Stimulated activated effector memory CD8-positive, alpha-beta T cell treated with anti-CD3 and anti-CD28 coated beads, Interleukin-12 subunit alpha, Interleukin-12 subunit beta, amount 100 ng/mL, for 72 hours (primary cell): Measurements from ENCODE around the gene S100G.

ENCODE experiments used
- ATAC-seq: fragments of 150-1000 bp; cut with Tn5 transposase; 2 replicates; pipeline ENCODE4 v1.10.0; 2021
- DNase-seq, 2 donors: peaks; one replicate each; pipeline ENCODE4 v3.0.0; 2021 to 2022; ENCODE audit warnings: low spot score in 2 of 2
- H3K27ac Mint-ChIP-seq: one replicate; pipeline ENCODE4 v1.8.0; 2022; ENCODE audit warnings: mild to moderate bottlenecking, mixed read lengths
- H3K36me3 Mint-ChIP-seq: one replicate; pipeline ENCODE4 v1.8.0; 2022; ENCODE audit warnings: mild to moderate bottlenecking, mixed read lengths
- H3K4me1 Mint-ChIP-seq: one replicate; pipeline ENCODE4 v1.8.0; 2022; ENCODE audit warnings: mixed read lengths
- H3K4me3 Mint-ChIP-seq: one replicate; pipeline ENCODE4 v1.8.0; 2022; ENCODE audit warnings: mild to moderate bottlenecking, mixed read lengths
- H3K9me3 Mint-ChIP-seq: one replicate; pipeline ENCODE4 v1.8.0; 2022; ENCODE audit warnings: mixed read lengths

Gene S100G

GRCh38 chrX:16635040-16635439 is 14.9 kb upstream of the S100G start:
- Mint-ChIP-seq H3K27ac (no peak overlapping the region), H3K4me3 (no peak overlapping the region), H3K4me1 (no peaks in the 10 kb centered on the region), H3K36me3 (no peaks in the 10 kb centered on the region), H3K9me3 (no peaks in the 10 kb centered on the region)
- DNase-seq (no peak), ATAC-seq (no peak)

DNA sequence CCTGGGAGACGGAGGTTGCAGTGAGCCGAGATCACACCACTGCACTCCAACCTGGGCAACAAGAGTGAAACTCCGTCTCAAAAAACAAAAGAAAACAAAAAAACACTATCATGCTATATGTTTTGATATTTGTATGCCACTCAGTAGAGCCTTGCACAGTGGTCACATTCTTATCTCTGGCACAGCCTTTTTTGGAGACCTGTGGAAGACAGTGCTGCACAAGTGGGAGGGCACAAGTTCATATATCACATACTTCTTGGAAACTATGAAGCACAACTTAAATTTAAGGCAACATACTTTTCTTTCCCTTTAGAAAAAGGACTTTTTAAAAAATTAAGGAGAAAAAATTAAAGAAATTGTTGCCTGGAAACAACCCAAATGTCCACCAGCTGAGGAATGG is 14.4 kb upstream of the S100G start:
- Mint-ChIP-seq H3K4me1 (no peaks in the 10 kb centered on the region), H3K9me3 (no peaks in the 10 kb centered on the region), H3K36me3 (no peaks in the 10 kb centered on the region), H3K4me3 (no peak overlapping the region), H3K27ac (no peak overlapping the region)
- DNase-seq (no peak), ATAC-seq (no peak)

GRCh38 chrX:16638533-16638932 is 11.4 kb upstream of the S100G start:
- no peak for ATAC-seq
- DNase-seq, result no peak
- H3K9me3 Mint-ChIP-seq, result no peaks in the 10 kb centered on the region
- no peaks in the 10 kb centered on the region for H3K4me1 Mint-ChIP-seq
- no peaks in the 10 kb centered on the region for H3K36me3 Mint-ChIP-seq
- no peak overlapping the region for H3K27ac Mint-ChIP-seq
- H3K4me3 Mint-ChIP-seq, result no peak overlapping the region

DNA sequence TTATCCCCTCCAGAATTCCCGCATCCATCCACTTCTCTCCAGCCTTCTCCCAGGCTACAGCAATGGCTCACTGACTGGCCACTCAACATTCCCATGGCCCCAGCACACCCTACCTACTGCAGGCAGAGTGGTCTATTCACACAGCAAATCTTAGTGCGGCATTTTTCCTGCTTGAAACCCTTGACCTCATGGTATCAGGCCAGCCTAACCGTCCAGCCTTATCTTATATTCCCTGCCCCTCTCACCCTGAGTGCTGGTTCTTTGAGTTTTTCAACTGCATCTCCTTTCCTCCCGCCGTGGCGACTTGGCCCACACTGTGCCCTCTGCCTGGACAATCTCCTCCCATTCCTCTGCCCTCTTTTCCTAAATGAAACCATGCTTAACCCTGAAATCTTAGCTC is 10.0 kb upstream of the S100G start:
- no peak overlapping the region for H3K4me3 Mint-ChIP-seq
- ATAC-seq (no peak), DNase-seq (no peak)
- no peaks in the 10 kb centered on the region for H3K36me3 Mint-ChIP-seq
- H3K27ac Mint-ChIP-seq, result no peak overlapping the region
- no peaks in the 10 kb centered on the region for H3K4me1 Mint-ChIP-seq
- H3K9me3 Mint-ChIP-seq, result no peaks in the 10 kb centered on the region

- Mint-ChIP-seq H3K36me3 (no peaks in the 10 kb centered on the region), H3K4me1 (no peaks in the 10 kb centered on the region), H3K4me3 (no peak overlapping the region), H3K9me3 (no peaks in the 10 kb centered on the region), H3K27ac (no peak overlapping the region)
- ATAC-seq (no peak), DNase-seq (no peak)
Observed at GRCh38 chrX:16640823-16641222, 9.1 kb upstream of the S100G start.

GRCh38 chrX:16643176-16643575 is 6.8 kb upstream of the S100G start:
- ATAC-seq (no peak), DNase-seq (no peak)
- no peaks in the 10 kb centered on the region for H3K4me1 Mint-ChIP-seq
- no peak overlapping the region for H3K4me3 Mint-ChIP-seq
- H3K36me3 Mint-ChIP-seq, result no peaks in the 10 kb centered on the region
- no peak overlapping the region for H3K27ac Mint-ChIP-seq
- H3K9me3 Mint-ChIP-seq, result no peaks in the 10 kb centered on the region

DNA sequence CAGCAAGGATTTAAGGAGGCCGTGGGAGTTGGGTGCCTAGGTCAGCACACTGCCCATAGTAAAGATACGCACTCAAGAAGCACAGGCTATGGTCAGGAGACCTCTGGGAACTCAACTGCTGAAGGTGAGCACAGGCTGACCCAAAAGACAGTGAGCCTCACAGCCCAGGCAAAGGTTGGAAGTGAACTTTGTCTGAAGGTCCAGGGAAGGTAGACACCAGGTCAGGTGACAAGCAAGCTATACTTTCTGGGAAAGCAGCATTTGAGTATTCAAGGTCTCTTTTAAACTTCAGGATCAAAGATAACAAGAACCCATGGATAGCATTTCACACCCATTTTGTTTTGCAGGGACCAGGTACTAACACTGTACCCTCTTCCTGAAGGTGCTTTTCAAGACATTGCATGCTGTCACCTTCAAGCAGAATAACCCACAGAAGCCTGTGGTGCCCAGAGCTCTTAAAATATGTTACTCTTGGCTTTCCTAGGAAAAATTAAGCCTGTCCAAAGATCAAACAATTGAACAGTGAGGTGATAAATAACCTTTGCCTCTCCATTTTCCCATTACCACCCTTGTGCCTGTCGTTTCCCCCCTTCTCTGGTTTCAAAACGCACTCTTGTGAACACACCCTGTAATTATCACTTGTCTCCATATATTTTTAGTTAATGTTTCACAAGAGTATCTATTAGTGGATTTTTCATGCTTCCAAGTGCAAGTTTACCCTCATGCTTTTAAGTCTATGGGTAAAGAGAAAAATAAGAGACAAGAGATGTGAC is 3.4 kb upstream of the S100G start:
- Mint-ChIP-seq H3K4me1 (no peaks in the 10 kb centered on the region), H3K4me3 (no peak overlapping the region), H3K9me3 (no peaks in the 10 kb centered on the region), H3K36me3 (no peaks in the 10 kb centered on the region), H3K27ac (no peak overlapping the region)
- DNase-seq (no peak), ATAC-seq (no peak)

DNA sequence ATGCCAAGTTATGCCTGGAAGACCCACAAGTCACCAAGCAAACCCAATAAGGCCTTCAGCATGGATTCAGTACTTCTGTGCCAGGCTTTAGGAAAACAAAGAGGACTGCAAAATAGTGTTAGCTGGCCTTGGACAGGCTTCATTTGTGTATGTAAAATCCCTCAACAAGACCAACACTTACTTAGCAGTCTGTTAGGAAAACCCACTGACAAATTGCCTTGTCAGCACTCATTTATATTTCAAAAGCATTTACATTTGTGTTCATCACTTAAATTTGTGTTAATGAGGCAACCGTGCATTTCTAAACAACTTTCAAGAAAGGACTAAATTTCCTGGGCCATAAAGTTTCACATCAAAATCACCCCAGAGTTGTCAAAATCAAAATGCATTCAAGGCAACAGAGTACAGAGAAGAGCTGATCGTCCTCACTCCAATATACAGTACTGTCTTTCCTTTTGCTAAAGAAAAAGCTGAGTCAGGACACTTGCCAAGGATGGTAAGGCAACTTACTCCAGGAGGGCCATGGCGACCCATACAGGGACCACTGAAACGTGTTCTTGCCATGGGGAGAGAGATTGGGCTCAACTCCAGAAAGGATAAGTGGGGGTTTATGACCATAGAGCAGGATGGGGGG is 1.6 kb downstream of the S100G start:
- ATAC-seq (no peak), DNase-seq (no peak)
- Mint-ChIP-seq H3K9me3 (no peaks in the 10 kb centered on the region), H3K27ac (no peak overlapping the region), H3K36me3 (no peaks in the 10 kb centered on the region), H3K4me3 (no peak overlapping the region), H3K4me1 (no peaks in the 10 kb centered on the region)

GRCh38 chrX:16653424-16653823 is 3.5 kb downstream of the S100G start:
- Mint-ChIP-seq H3K36me3 (no peaks in the 10 kb centered on the region), H3K4me1 (no peaks in the 10 kb centered on the region), H3K27ac (no peak overlapping the region), H3K9me3 (no peaks in the 10 kb centered on the region), H3K4me3 (no peak overlapping the region)
- DNase-seq (no peak), ATAC-seq (no peak)

DNA sequence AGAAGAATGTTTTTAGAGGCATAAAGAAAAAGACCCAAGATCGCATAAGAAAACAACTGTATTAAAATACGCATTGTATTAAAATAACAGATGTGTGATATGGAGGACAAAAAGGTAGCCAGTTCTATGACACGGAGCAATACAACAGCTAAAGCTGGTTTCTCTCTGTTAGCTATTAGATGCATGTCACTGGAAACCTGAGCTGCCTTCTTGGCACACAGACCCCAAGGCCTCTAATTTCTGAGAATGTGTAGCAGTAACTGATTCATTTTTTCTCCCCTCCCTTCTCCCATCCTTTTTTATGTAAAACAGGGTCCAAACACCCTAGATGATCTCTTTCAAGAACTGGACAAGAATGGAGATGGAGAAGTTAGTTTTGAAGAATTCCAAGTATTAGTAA is 4.1 kb downstream of the S100G start:
- DNase-seq, result no peak

GRCh38 chrX:16658284-16658683 is 8.3 kb downstream of the S100G start:
- no peak overlapping the region for H3K27ac Mint-ChIP-seq
- no peaks in the 10 kb centered on the region for H3K4me1 Mint-ChIP-seq
- no peak overlapping the region for H3K4me3 Mint-ChIP-seq
- no peak for ATAC-seq
- H3K36me3 Mint-ChIP-seq, result peaks cover 1% of the 10 kb centered on the region
- no peak for DNase-seq
- H3K9me3 Mint-ChIP-seq, result no peaks in the 10 kb centered on the region

More for the DNA sequence above, 4.1 kb downstream of the S100G start:
- Mint-ChIP-seq H3K4me3 (no peak overlapping the region), H3K27ac (no peak overlapping the region), H3K36me3 (no peaks in the 10 kb centered on the region), H3K9me3 (no peaks in the 10 kb centered on the region), H3K4me1 (no peaks in the 10 kb centered on the region)
- no peak for ATAC-seq

GRCh38 chrX:16659321-16659720 is 9.4 kb downstream of the S100G start:
- Mint-ChIP-seq H3K36me3 (peaks cover 5% of the 10 kb centered on the region), H3K27ac (no peak overlapping the region), H3K4me1 (no peaks in the 10 kb centered on the region), H3K9me3 (no peaks in the 10 kb centered on the region), H3K4me3 (no peak overlapping the region)
- DNase-seq, result no peak
- no peak for ATAC-seq

DNA sequence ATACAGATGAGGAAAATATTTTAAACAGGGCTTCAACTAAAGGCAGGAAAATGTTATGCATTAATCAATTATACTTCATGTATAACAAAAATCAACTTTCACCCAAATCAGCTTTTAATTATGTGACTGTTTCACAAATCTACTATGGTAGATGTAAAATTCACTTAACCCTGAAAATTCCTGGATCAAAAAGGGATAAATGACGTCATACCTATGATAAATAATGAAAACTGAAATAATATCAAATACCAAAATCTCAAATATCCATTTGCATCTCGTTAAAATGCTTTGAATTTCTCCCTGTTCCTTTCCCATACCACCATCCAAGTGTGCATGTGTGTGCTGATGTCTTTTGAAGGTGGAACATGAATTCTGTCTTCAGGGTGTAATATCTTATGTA is 11.5 kb downstream of the S100G start:
- ATAC-seq (no peak), DNase-seq (no peak)
- Mint-ChIP-seq H3K27ac (no peak overlapping the region), H3K4me1 (no peaks in the 10 kb centered on the region), H3K4me3 (no peak overlapping the region), H3K9me3 (no peaks in the 10 kb centered on the region), H3K36me3 (peaks cover 5% of the 10 kb centered on the region)

DNA sequence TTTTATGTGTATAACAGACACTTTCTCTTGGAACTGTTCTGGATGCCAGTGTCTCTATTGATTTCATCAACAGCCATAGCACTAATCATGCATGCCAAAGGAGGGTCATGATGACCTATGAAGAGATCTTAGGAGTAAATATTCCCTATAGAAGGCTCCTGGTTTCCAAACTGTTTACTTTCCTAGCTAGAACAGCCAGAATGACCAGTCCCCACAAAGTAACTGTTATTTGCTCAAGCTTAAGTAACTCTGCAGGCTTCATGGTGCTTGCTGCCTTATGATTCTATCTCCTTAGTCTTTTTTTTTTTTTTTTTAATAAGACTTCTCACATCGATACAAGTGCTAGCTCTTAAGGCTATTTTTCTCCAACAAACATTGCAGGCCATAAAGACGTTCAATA is 12.4 kb downstream of the S100G start:
- ATAC-seq (no peak), DNase-seq (no peak)
- Mint-ChIP-seq H3K36me3 (peaks cover 5% of the 10 kb centered on the region), H3K4me1 (no peaks in the 10 kb centered on the region), H3K9me3 (no peaks in the 10 kb centered on the region), H3K4me3 (no peak overlapping the region), H3K27ac (no peak overlapping the region)

GRCh38 chrX:16664074-16664473 is 14.1 kb downstream of the S100G start:
- peaks cover 4% of the 10 kb centered on the region for H3K4me1 Mint-ChIP-seq
- H3K4me3 Mint-ChIP-seq, result no peak overlapping the region
- H3K27ac Mint-ChIP-seq, result no peak overlapping the region
- peaks cover 5% of the 10 kb centered on the region for H3K36me3 Mint-ChIP-seq
- no peak for DNase-seq
- ATAC-seq, result no peak
- no peaks in the 10 kb centered on the region for H3K9me3 Mint-ChIP-seq

DNA sequence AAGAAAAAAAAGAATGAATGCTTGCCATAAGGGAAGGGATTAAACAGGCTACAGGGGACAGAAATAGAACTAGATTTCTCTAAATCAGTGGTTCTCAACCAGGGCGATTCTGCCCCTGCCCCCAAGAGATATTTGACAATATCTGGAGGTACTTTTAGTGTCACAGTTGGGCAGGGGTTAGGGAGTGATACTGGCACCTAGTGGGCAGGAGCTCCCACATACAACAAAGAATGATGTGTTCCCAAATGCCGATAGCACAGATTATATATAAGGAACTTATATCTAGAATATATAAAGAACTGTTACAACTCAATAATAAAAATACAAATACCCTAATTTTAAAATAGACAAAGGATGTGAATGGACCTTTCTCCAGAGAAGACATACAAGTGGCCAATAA is 14.7 kb downstream of the S100G start:
- no peak for ATAC-seq
- no peak for DNase-seq
- Mint-ChIP-seq H3K36me3 (peaks cover 5% of the 10 kb centered on the region), H3K27ac (no peak overlapping the region), H3K4me3 (no peak overlapping the region), H3K9me3 (no peaks in the 10 kb centered on the region), H3K4me1 (peaks cover 6% of the 10 kb centered on the region)
